Measurements from ENCODE around the gene IDUA.
"Not testable (repeated sequence)": the region's sequence is repeated elsewhere in the genome, so short reads cannot be mapped to it uniquely, and the experiment has no call there.

IDUA gene

GRCh38 chr4:1047106-1047975, 60.5 kb downstream of the IDUA start:
- no peak for FAIRE-seq

- FAIRE-seq = no peak
Measured at GRCh38 chr4:1047976-1048772, 61.3 kb downstream of the IDUA start.

GRCh38 chr4:1048773-1049590, 62.1 kb downstream of the IDUA start:
- FAIRE-seq = no peak

- FAIRE-seq = no peak
Measured at GRCh38 chr4:1049591-1049905, 62.7 kb downstream of the IDUA start.

GRCh38 chr4:1050486-1051213, 63.8 kb downstream of the IDUA start:
- FAIRE-seq = no peak

GRCh38 chr4:1051472-1051871, 64.6 kb downstream of the IDUA start:
- FAIRE-seq = no peak

- FAIRE-seq = no peak
Measured at GRCh38 chr4:1052231-1052671, 65.4 kb downstream of the IDUA start.

- FAIRE-seq = no peak
Measured at GRCh38 chr4:1053080-1053661, 66.3 kb downstream of the IDUA start.

- FAIRE-seq = not testable (repeated sequence)
Measured at GRCh38 chr4:1053891-1054290, 67.0 kb downstream of the IDUA start.

Measured in colon (tissue), 2 donors.